Panc1 (cell line): ENCODE measurements around the gene PPP2R3A. TPM values are rescaled to one million over a fixed set of nuclear protein-coding genes. Genes with fewer than 3 reads are reported as not detected.
A peak's percentile ranks its signal among the peaks of the same experiment; 100 is the strongest.

Experiments
- ATAC-seq: fragments of 200-7000 bp; cut with Tn5 transposase; 2 replicates; pipeline ENCODE4 v1.9.1; 2020; ENCODE audit warnings: mild to moderate bottlenecking, moderate library complexity
- BruUV-seq: library from RNA; stranded (reverse); fragments of 400-500 nt; replicated peaks from 2 replicates; lab custom pipeline; 2021; lab: Mats Ljungman, UMichigan
- CTCF ChIA-PET: fragments of 300-600 bp; sonication (Branson Sonifier 250); formaldehyde crosslinking; loops from one replicate; lab custom pipeline; 2022; ENCODE audit warnings: antibody characterized with exemption; lab: Charles Lee
- POLR2A ChIA-PET: fragments of 300-600 bp; sonication (Branson Sonifier 250); formaldehyde crosslinking; loops from one replicate; lab custom pipeline; 2022; ENCODE audit warnings: antibody characterized with exemption; lab: Charles Lee
- DNase-seq: peaks from one replicate; pipeline ENCODE4 v3.0.0-alpha.2; 2010; ENCODE audit warnings: low read depth, low spot score
- H3K27ac ChIP-seq: 2 replicates; pipeline ENCODE4 v1.5.1; 2011; ENCODE audit warnings: mild to moderate bottlenecking, low read length, inconsistent platforms
- H3K27me3 ChIP-seq: fragments of 200-500 bp; sonication (Bioruptor generic); 2 replicates; pipeline ENCODE4 v1.6.0; 2014; ENCODE audit warnings: low read length, inconsistent platforms; ENCODE audit not compliant: control insufficient read depth, insufficient read depth
- H3K36me3 ChIP-seq: fragments of 200-500 bp; sonication (Bioruptor generic); 2 replicates; pipeline ENCODE4 v1.5.1; 2014; ENCODE audit warnings: inconsistent platforms, mild to moderate bottlenecking, low read length, moderate library complexity; ENCODE audit not compliant: control insufficient read depth, insufficient read depth
- H3K4me1 ChIP-seq: 2 replicates; pipeline ENCODE4 v1.5.1; 2011; ENCODE audit warnings: inconsistent platforms, mild to moderate bottlenecking, low read length, moderate library complexity; ENCODE audit not compliant: control insufficient read depth, insufficient read depth
- H3K4me3 ChIP-seq, 2 experiments: 2 replicates each; pipeline ENCODE4 v1.5.1; 2011 to 2012; ENCODE audit warnings: low read depth in 2 of 2, low read length in 2 of 2, mild to moderate bottlenecking in 2 of 2, inconsistent platforms in 1 of 2, moderate library complexity in 1 of 2
- H3K9me3 ChIP-seq: fragments of 200-500 bp; sonication (Bioruptor generic); 2 replicates; pipeline ENCODE4 v1.5.1; 2014; ENCODE audit warnings: low read depth, mild to moderate bottlenecking, inconsistent platforms, low read length, moderate library complexity; ENCODE audit not compliant: control insufficient read depth, insufficient read depth
- CTCF ChIP-seq: fragments of 450-650 bp; IDR thresholded peaks from 2 replicates; pipeline ENCODE4 v1.5.1; 2017; ENCODE audit warnings: mild to moderate bottlenecking
- POLR2AphosphoS5 ChIP-seq: IDR thresholded peaks from 2 replicates; pipeline ENCODE4 v1.6.1; 2012; ENCODE audit warnings: mild to moderate bottlenecking, low read depth, low read length, moderate library complexity
- REST ChIP-seq, 2 experiments: IDR thresholded peaks; 2 replicates each; pipeline ENCODE4 v1.6.1; 2011 to 2012; ENCODE audit warnings: low read depth in 2 of 2, control low read depth in 1 of 2, low read length in 1 of 2, mild to moderate bottlenecking in 1 of 2, moderate library complexity in 1 of 2; ENCODE audit not compliant: insufficient read depth in 1 of 2
- SIN3A ChIP-seq: IDR thresholded peaks from 2 replicates; pipeline ENCODE4 v1.6.1; 2012; ENCODE audit warnings: low read depth, mild to moderate bottlenecking, low read length, moderate library complexity, borderline replicate concordance; ENCODE audit not compliant: insufficient read depth
- TCF7L2 ChIP-seq: IDR thresholded peaks from 2 replicates; pipeline ENCODE4 v1.6.1; 2011; ENCODE audit warnings: mild to moderate bottlenecking, low read depth, low read length, inconsistent platforms
- in situ Hi-C: cut with HindIII; loops from 2 replicates; pipeline ENCODE4 v1.10.0; 2016; ENCODE audit warnings: low sequenced_read_pairs, low pct_unique_long_range_greater_than_20kb
- intact Hi-C: fragments of 100-400 bp; cut with micrococcal nuclease; formaldehyde crosslinking; loops from one replicate; pipeline ENCODE4 v1.10.0; 2022; ENCODE audit not compliant: unreplicated experiment
- total RNA-seq: library from RNA; stranded (reverse); gene quantifications from one replicate; pipeline ENCODE4 v1.2.1, GENCODE V29; 2021; ENCODE audit not compliant: unreplicated experiment

Gene PPP2R3A
- total RNA-seq, 1 experiment from 2014 or later = 8.1 TPM

- CTCF ChIA-PET = no interaction called here
- H3K27ac ChIP-seq = no peak overlapping the region
- ATAC-seq (no peak), DNase-seq (no peak)
- H3K4me3 ChIP-seq = no peak overlapping the region
- H3K4me1 ChIP-seq = peaks cover 20% of the 10 kb centered on the region
- H3K36me3 ChIP-seq = no peaks in the 10 kb centered on the region
- H3K9me3 ChIP-seq = no peaks in the 10 kb centered on the region
- BruUV-seq = no TSS peak
- no peaks in the 10 kb centered on the region for H3K27me3 ChIP-seq
- POLR2A ChIA-PET = no interaction called here
- in situ Hi-C loops (no loop called here), intact Hi-C loops (no loop called here)
- TF ChIP-seq REST (IDR thresholded peaks at IDR 0.05; ENCODE audit: insufficient read depth in 1 of 2, low read depth in 2 of 2, low read length in 1 of 2) (no peak), POLR2AphosphoS5 (no peak), SIN3A (no peak), TCF7L2 (no peak), CTCF (no peak)
These were observed 103.2 kb downstream of the PPP2R3A start for GRCh38 chr3:136068708-136069107.

GRCh38 chr3:136069933-136070332, 104.4 kb downstream of the PPP2R3A start:
- Histone ChIP-seq H3K36me3 (no peaks in the 10 kb centered on the region), H3K4me1 (peaks cover 20% of the 10 kb centered on the region), H3K27ac (no peak overlapping the region), H3K9me3 (no peaks in the 10 kb centered on the region), H3K27me3 (no peaks in the 10 kb centered on the region), H3K4me3 (no peak overlapping the region)
- CTCF ChIA-PET = interaction anchor here (0.6 kb wide), 2 partner anchors 761 to 995 kb away, joined by 3 read pairs; no protein-coding TSS in a partner anchor
- intact Hi-C loops (loop anchor here (2.0 to 10.0 kb wide), 3 partner anchors 175 to 321 kb away; no protein-coding TSS in a partner anchor), in situ Hi-C loops (no loop called here)
- POLR2A ChIA-PET = no interaction called here
- no TSS peak for BruUV-seq
- no peak for DNase-seq
- ATAC-seq = no peak
- no peak for TF ChIP-seq POLR2AphosphoS5

- ChIA-PET POLR2A (no interaction called here), CTCF (interaction anchor here (0.9 kb wide), 1 partner anchor 682 kb away, joined by 3 read pairs; the partner anchor contains the start of gene STAG1)
- no TSS peak for BruUV-seq
- no peak for ATAC-seq
- DNase-seq = peak; percentile 30
- Histone ChIP-seq H3K4me3 (no peak overlapping the region), H3K27me3 (no peaks in the 10 kb centered on the region), H3K36me3 (no peaks in the 10 kb centered on the region), H3K4me1 (peaks cover 20% of the 10 kb centered on the region), H3K27ac (peak overlapping the region; percentile 29; the same call in 1 of the 2 replicates), H3K9me3 (no peaks in the 10 kb centered on the region)
- intact Hi-C loops = loop anchor here (2.0 to 10.0 kb wide), 3 partner anchors 174 to 320 kb away; no protein-coding TSS in a partner anchor
- in situ Hi-C loops = no loop called here
- TF ChIP-seq POLR2AphosphoS5 (no peak), SIN3A (no peak), REST (IDR thresholded peaks at IDR 0.05; ENCODE audit: insufficient read depth in 1 of 2, low read depth in 2 of 2, low read length in 1 of 2) (no peak), CTCF (no peak), TCF7L2 (no peak)
These were observed 104.8 kb downstream of the PPP2R3A start for GRCh38 chr3:136070334-136070733.
